AG08395 (cell line): ENCODE results near the gene ALK.

ENCODE experiments used
- DNase-seq: peaks from one replicate; pipeline ENCODE4 v3.0.0; 2012; ENCODE audit warnings: mixed read lengths, low spot score

Gene ALK

DNA sequence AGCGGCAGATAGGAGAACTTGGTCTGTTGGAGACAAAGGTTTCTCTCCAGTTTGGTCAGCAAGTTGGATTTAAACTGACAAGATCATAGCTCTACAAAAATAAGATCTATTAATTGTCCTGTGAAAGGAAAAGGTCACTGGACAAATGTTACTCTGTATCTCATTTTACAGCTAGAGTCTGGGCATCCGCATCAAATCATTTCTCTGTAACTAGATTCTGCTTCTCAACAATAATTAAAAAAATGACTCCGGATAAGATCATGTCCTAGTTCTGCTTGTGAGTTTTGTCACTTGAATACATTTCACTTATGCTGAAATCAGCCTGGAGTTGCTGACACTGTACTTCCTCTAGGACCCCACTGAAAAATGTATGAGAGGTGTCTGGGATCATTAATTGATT lies 310.8 kb downstream of the ALK start:
- no peak for DNase-seq

DNA sequence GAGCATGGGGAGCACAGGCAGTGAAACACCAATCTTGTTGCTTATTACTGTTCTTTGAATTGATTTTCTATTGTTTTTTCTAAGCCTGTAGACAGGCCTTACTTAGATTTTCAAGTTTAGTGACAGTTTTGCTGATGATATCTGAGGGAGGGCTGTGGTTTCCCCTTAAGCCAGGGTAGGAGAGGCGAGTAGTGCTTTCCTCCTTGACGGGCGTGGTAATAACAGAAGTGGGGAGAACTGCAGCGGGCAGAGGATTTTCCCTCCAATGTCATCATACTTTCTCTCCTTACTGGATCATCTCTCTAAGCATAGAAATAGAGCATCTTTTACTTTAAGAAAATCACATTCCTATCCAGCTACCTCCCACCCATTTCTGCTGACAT lies 314.4 kb downstream of the ALK start:
- no peak for DNase-seq

DNA sequence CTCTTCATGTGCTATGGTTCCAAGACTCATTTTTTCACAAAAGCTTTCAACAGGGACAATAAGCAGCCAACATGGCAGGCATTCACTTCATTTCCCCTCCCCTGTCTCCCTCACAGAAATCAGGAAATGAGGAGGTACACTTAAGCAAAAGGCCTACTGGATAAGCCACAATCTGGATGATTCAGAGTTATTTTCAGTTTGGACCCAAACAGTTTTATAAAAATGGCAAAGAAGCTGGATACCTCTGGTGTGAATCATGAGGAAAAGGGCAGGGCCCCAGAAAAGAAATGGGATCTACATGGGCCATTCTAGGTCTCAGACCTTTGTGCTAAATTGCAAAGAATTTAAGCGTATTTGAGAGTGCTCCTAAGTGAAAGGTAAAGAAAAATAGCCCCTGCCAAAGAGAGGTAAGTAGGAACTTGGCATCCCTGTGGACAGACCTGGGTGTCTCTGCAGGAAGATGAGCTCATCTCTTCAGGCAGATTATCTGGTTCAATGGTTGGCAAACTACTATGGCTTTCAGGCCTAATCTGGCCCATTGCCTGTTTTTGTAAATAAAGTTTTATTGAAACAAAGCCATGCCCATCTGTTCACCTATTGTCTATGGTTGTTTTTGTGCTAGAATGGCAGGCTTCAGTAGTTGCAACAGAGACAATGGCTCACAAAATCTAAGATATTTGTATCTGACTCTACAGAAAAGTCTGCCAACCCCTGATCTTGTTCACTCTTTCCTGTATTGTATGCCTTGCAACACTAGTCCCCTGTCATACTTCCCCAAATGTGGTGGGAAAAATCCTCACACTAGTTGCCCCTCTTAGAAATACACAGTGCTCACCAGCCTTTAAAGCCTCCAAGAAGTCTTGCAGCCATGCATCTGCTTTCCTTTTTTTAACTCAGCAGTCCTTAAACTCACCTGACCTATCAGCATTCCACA lies 315.0 kb downstream of the ALK start:
- peak; percentile 90 for DNase-seq

DNA sequence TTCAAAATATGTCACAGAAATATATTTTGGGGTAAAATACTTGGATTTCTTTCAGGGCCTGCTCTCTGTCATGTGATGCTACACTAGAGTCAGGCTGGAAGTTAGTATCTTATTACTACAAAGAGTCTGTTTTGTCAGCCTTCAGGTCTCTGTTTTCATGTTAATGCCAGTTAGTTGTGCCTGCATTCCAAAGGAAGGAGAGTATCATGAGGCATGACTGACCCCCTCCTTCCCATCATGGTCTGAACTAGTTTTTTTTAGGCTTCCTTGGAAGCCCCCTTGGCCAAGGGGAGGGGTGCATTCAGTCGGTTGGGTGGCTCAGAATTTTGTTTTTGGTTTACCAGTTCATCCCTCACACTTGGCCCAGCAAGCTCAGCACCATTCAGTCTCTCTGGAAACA lies 318.0 kb downstream of the ALK start:
- no peak for DNase-seq

DNA sequence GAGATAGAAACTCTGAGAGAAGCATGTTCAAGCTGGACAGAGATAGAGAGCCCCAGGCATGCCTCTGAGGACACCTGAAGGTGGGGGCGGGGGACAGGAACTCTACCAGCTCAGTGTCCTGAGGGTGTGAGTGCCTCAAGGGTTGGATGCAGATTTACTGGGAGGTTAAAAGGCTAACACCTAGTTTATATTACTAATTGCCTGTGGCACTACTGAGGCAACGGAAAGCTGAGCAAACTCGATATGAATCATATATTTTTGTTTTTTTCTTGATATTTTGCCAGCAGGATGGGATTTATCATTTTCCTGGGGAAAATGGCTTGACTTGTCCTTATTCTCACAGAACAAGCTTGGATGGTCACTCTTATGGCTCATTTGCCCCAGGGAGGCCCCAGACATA lies 319.5 kb downstream of the ALK start:
- DNase-seq, result no peak

DNA sequence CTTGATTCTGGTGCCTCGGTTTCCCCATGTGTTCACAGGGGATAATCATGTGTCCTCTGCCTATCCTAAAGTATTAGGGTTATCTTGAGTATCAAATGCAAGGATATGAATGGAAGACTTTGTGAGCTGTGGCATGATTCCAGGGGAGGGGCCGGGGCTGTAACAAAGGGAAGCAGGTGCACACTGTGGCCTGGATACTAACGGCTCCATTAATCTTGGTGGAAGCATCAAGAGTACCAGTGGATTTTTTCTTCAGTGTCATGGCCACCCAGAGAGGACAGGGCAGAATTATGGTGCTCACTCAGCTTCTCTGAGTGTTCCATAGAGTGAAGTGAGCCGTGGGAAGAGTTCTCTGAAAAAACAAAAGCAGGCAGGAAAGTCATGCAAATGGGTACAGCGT lies 320.1 kb downstream of the ALK start:
- DNase-seq, result no peak

DNA sequence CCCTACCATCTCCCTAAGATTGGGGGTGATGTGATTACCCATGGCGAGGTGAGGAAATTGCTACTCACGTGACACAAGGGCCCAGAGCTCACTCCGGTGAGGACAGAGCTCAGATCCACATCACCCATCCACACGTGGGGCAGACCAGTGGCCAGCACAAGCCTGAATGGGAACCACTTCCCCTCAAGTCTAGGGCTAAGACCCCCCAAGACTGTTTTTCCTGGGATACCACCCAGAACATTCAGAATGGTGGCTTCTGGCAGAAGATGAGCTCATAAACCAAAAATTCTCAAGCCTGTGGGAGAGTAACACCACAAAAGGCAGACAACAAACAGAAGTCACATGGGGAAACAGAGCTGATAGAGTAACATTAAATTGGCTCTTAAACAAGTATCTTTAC lies 321.4 kb downstream of the ALK start:
- no peak for DNase-seq

DNA sequence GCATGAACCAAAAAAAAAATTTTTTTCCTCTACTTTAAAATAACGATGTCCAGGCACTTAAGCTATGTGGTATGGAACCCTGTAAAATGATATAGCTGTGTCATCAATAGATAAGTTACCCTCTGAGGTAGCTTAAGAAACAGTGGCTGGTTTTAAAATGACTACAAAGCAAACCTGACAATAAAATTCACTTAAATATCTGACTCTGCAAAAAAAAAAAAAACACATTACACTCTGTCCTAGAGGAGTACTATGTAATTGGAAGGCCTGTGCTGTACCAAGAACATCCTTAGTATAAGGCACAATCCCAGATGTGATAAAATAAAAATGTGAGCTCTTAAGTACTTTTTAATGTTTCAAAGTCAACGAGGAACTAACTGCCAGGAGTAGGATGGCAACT lies 322.4 kb downstream of the ALK start:
- no peak for DNase-seq

DNA sequence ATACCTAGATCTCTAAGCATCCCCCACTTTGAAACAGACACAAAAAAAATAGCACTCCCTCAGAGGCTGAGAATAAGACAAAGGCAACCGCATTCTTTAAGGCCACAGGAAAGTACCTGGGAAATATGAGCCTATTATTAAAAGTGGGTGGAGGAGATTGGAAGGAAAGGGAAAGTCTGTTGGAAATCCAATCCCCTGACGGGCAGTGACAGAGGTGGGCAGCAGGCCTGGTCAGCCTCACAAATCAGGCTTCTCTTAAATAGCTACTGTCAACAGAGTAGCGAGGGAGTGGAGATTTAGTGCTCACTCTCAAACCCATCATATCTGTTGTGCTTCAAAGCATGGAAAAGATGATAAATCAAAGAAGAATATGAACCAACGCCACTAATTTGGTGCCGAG lies 324.4 kb downstream of the ALK start:
- DNase-seq, result no peak

DNA sequence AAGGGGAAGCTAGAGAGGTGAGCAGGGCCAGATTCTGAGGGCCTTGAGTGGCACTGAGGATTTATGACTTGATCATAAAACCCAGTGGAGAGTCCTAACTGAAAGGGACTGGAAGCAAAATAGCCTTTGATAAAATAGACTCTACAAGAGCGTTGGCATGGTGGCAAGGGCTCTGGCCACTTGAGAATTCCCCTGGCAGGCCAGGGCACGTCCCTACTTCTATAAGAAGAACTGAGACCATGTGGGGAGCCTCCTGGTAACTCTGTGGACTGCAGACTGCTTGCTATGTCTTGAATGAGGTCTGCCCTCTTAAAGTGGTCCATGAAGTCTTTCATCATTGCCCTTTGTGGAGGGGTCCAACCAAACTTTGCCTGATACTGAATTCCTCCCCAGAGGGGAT lies 324.8 kb downstream of the ALK start:
- no peak for DNase-seq

DNA sequence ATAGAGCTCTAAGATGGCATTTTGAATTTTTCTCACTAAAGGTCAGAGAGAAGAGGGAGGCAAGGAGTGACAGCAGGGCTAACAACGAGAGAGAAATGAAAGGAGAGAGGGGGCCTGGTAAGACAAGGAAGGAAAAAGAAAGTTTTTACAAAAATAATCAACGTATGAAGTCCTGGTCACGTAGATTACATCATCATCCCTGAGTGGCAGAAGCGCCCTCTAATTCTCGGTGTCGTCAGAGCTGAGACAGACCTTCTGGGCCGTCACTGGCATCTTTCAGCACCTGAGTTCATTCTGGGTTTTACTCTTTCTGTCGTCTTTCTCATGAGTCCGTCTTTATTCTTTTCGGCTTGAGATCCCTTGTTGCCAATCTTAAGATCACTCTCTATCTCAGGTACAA lies 329.8 kb downstream of the ALK start:
- no peak for DNase-seq

DNA sequence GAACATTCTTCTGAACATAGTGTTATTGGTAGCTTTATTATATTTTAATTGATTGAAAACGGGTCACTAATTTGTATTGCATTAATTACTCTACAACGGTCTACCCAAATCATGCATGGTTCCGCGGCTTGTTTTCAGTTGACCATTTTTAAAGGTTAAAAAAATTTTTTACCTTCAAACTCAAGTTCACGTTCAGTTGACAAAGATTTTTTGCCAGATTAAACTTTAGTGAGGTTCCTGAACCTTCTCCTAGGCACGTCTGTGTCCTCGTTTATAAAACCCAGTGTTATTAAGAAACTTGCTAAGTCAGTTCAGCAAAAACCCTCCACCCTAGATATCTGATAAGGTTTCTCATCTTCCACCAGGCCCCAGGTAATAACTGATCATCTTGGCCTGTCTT lies 331.2 kb downstream of the ALK start:
- no peak for DNase-seq

DNA sequence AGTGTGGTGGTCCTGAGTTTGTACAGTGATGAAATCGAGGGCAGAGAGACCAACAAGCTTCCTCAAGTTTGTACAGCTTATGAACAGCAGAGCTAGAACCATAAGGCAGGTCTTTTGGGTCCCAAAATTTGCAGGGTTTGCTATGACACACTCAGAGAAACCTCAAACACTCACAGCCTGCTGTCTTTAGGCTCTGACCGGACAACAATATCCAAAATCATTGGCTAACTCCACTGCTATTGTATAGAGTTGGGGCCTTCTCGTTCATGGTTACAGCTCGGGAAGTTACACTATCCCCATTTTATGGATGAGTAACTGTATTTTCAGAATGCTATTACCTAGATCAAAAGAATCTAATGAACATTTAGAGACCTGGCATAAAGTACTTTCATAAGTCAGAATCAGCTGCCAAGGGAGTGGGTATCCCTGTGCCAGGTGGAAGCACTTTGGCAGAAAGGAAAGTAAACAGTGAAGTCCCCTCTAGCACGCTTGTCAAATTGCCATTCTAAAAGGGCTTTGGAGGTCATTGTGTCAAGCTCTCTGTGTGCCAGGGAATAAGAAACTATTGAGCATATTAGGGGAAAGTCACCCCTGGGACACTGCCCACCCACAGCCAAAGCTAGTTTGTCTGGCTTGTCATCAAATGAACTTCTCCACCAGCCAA lies 331.8 kb downstream of the ALK start:
- no peak for DNase-seq

DNA sequence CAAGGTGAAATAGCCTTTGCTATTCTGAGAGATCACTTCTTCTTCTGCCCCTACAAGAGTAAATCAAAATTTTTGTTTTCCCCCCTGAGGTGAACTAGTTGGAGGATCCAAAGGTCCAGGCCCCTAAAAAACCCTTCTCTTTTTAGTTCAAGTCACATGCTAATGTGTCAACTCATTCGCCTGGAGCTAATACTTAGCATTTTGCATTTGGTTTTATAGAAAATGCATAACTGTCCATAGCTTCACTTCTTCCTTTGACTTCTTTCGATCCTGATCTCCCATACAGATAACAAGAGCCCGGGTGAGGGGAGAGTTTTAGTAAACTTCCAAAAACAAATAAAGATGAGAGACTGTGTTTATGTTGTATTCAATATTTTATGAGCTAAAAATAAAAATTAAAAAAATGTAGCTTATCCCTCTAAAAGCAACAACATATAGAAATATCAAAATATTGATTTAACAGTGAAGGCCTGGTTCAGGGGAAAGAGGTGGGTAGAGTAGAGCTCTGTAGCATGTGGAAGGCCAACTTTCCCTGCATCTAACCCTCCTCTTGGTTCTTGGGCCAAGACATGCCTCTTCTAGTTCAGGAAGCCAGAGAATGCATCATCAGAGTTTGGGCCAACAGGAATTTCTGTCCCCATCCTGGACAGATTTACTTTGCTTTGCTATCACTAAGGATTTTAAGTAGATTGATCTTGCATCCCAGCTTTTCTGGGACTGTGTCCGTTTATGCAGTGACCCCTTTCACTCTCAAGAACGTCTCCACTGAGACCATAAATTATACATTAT lies 333.8 kb downstream of the ALK start:
- peak; percentile 47 for DNase-seq

DNA sequence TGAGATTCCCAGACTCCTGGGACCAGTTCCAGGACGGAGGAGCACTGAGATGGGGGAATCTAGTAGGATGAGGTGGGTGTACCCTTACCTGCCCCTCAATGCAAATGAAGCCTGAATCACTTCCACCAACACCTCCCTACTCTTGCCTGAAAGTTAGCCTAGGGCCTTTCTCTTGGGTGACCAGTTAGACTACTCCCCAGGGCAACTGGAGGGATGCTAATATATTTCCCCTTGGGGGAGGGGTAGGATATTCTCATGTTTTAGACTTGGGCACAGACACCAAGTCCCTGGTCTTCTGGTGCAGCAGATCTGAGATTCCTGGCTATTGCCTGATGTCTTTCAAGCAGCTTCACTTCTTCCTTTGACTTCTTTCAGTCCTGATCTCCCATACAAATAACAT lies 334.5 kb downstream of the ALK start:
- no peak for DNase-seq

DNA sequence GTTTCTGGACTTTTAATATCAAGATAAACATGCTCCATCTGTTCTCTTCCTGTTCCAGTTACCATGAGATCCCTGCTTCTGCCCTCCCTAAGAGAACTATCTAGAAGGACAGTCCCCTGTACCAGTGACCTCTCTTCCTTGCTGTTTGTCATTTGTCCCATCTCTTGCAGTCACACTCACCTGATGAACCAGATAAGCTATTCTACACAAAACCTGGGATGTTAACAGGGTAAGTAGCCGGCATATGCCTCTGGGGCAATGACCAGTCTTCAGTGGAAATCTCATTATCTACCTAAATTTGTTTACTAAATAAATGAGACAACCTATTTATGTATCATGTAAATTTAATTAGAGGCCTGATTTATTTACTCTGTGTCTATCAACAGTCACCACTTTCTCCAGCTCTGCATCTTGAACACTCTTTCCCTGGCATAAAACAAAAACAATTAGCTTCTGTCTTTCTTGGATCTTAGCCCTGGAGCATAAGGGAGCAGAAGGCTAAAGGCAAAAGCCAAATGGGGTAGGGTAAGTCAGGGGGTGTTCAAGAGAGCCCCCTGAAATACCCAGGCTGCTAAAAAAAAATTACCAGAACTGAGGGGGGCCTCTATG lies 337.7 kb downstream of the ALK start:
- no peak for DNase-seq

DNA sequence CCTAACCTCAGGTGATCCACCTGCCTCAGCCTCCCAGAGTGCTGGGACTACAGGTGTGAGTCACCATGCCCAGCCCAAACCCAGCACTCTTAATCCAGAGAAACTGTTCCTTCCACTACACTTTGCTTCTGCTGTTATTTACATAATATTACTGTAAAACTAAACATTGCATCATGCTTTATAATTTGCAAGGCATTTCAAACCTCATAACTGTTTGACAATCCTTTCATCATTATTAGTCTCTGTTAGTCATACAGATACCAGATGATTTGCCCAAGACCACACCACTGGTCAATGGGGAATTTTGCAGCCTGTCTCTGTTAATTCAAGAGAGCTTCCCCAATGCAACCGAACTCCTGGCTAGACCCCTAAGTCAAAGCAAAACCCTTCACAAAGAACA lies 338.3 kb downstream of the ALK start:
- DNase-seq, result peak; percentile 33

DNA sequence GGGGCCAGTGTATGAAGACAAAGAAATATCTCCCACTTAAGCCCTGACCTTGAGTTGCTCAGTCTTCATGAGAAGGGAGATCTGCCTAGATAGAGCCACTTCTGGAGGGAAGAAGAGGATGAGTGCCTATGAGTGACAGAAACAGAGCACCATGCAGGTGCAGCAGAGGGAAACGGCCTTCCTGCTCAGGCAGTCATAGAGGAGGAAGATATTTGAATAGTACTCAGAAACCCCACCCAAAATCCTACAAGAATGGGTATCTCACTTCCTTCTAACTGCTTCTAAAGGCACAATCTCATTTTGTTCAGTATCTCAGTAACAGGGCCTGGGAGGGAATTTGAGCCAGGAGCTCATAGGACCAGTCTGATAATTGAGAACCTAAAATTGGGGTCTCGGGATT lies 339.3 kb downstream of the ALK start:
- no peak for DNase-seq

DNA sequence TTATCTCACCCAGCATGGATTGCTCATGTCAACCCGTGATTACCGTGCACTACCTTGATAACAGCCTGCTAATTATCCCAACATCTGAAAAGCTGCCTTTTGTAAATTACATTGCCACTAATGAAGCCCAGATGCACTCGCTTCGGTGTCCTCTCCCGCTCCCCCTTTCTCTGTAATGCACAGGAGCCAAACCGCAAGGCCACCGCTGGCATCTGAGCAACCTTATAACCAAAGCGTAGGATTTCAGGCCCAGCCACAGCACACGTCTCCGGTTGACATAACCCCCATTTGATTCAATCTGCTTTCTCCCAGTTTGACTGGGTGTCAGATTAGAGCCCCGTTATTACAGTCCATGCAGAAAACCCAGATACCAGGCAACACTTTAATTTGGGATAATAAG lies 341.2 kb downstream of the ALK start:
- peak; percentile 68 for DNase-seq

DNA sequence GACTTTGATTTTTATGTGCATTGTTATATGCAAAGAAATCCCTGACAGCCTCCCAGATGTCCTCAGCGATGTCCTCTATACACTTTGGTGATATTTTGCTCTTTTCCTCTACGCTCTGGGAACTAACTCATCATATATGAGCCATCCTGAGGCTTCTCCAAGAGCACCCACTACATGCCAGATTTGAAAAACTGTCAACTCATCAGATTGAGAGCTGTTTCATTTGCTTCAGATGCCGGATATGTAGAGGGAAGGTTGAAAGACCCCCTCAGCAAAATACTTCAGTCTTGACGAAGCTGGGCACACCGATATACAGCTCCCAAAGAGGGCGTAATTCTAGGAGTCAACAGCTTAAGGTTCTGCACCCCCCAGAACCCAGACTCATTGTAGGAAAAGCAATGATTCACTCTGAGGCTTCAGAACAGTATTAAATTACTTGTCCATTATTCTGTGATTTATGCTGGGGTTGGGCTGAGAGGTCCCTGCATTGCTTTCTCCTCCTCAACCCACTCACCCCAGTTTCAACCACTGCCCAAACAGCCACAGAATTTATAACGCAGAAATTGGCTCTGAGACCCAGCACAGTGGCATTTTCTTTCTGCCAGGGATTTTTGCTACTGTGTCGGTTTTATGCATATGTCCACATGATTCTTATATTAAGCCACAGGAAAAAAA lies 341.8 kb downstream of the ALK start:
- no peak for DNase-seq

DNA sequence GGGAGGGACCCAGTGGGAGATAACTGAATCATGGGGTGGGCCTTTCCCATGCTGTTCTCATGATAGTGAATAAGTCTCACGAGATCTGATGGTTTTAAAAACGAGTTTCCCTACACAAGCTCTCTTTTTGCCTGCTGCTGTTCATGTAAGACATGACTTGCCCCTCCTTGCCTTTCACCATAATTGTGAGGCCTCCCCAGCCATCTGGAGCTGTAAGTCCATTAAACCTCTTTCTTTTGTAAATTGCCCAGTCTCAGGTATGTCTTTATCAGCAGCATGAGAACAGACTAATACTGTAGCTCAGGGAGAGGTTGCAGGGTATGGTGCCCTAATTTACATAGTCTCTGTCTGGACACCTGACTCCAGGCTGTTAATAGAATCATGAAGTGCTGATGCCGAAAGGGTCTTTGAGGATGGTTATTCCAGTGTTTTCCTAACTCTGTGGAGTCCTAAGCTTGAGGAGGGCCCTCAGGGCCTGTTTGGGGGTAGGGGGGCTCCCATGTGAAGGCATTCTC lies 343.2 kb downstream of the ALK start:
- DNase-seq, result no peak

DNA sequence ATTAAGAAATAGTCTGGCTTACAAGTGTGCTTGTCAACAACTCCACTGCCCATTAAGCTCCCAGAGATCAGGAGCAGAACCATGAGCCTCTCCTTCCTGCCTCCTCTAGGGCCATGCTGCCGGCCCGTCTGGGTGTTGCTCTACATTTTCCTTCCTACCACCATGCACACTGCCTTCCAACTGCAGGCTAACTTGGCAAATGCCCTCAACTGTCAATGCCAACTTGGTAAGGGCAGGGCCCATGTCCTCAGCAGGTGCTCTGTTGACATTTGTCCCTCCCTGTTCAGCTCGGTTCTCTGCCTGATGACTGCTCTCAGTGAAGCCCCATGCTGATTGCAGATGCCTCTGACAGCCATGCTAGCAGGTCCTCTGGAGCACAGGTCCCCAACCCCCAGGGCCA lies 345.2 kb downstream of the ALK start:
- DNase-seq, result no peak
